Measurements from ENCODE around the gene PPP2R1B.

Gene PPP2R1B

GRCh38 chr11:111798279-111798678 lies 32.1 kb upstream of the PPP2R1B start:
- no peak overlapping the region for H3K27ac ChIP-seq (ENCODE audit: low read depth, low read length, severe bottlenecking)
- 91 to 100% methylated on average over 1 of the region's 1 CpG for WGBS, 2 experiments (ENCODE audit: insufficient coverage in 2 of 2)
- H3K4me3 ChIP-seq (ENCODE audit: extremely low read depth, insufficient read depth, low read length, poor library complexity, severe bottlenecking), result no peak overlapping the region
- H3K9me3 ChIP-seq (ENCODE audit: control insufficient read depth, low read length), result no peaks in the 10 kb centered on the region
- no peaks in the 10 kb centered on the region for H3K4me1 ChIP-seq (ENCODE audit: control insufficient read depth, insufficient read depth, low read length, poor library complexity, severe bottlenecking)
- H3K36me3 ChIP-seq (ENCODE audit: control insufficient read depth, insufficient read depth, low read length), result peaks cover 9% of the 10 kb centered on the region

- Histone ChIP-seq H3K4me1 (ENCODE audit: control insufficient read depth, insufficient read depth, low read length, poor library complexity, severe bottlenecking) (no peaks in the 10 kb centered on the region), H3K36me3 (ENCODE audit: control insufficient read depth, insufficient read depth, low read length) (peaks cover 3% of the 10 kb centered on the region), H3K27ac (ENCODE audit: low read depth, low read length, severe bottlenecking) (no peak overlapping the region), H3K4me3 (ENCODE audit: extremely low read depth, insufficient read depth, low read length, poor library complexity, severe bottlenecking) (no peak overlapping the region), H3K9me3 (ENCODE audit: control insufficient read depth, low read length) (no peaks in the 10 kb centered on the region)
- 93 to 95% methylated on average over 2 of the region's 2 CpGs for WGBS, 2 experiments (ENCODE audit: insufficient coverage in 2 of 2)
Measured at GRCh38 chr11:111797145-111797581, 31.0 kb upstream of the PPP2R1B start.

- Histone ChIP-seq H3K9me3 (ENCODE audit: control insufficient read depth, low read length) (no peaks in the 10 kb centered on the region), H3K4me1 (ENCODE audit: control insufficient read depth, insufficient read depth, low read length, poor library complexity, severe bottlenecking) (no peaks in the 10 kb centered on the region)
- no CpG with 5 or more reads among the region's 3 CpGs for WGBS, 2 experiments (ENCODE audit: insufficient coverage in 2 of 2)
Measured at GRCh38 chr11:111796696-111797095, 30.5 kb upstream of the PPP2R1B start.

GRCh38 chr11:111795334-111795985 lies 29.3 kb upstream of the PPP2R1B start:
- no peaks in the 10 kb centered on the region for H3K9me3 ChIP-seq (ENCODE audit: control insufficient read depth, low read length)
- peaks cover 3% of the 10 kb centered on the region for H3K36me3 ChIP-seq (ENCODE audit: control insufficient read depth, insufficient read depth, low read length)
- H3K27ac ChIP-seq (ENCODE audit: low read depth, low read length, severe bottlenecking), result no peak overlapping the region
- H3K4me1 ChIP-seq (ENCODE audit: control insufficient read depth, insufficient read depth, low read length, poor library complexity, severe bottlenecking), result no peaks in the 10 kb centered on the region
- no peak overlapping the region for H3K4me3 ChIP-seq (ENCODE audit: extremely low read depth, insufficient read depth, low read length, poor library complexity, severe bottlenecking)
- 87 to 91% methylated on average over 3 to 4 of the region's 7 CpGs for WGBS, 2 experiments (ENCODE audit: insufficient coverage in 2 of 2)

More at GRCh38 chr11:111796696-111797095, 30.5 kb upstream of the PPP2R1B start:
- Histone ChIP-seq H3K27ac (ENCODE audit: low read depth, low read length, severe bottlenecking) (no peak overlapping the region), H3K36me3 (ENCODE audit: control insufficient read depth, insufficient read depth, low read length) (peaks cover 3% of the 10 kb centered on the region), H3K4me3 (ENCODE audit: extremely low read depth, insufficient read depth, low read length, poor library complexity, severe bottlenecking) (no peak overlapping the region)

- Histone ChIP-seq H3K9me3 (ENCODE audit: control insufficient read depth, low read length) (no peaks in the 10 kb centered on the region), H3K36me3 (ENCODE audit: control insufficient read depth, insufficient read depth, low read length) (peaks cover 3% of the 10 kb centered on the region), H3K4me3 (ENCODE audit: extremely low read depth, insufficient read depth, low read length, poor library complexity, severe bottlenecking) (no peak overlapping the region), H3K27ac (ENCODE audit: low read depth, low read length, severe bottlenecking) (no peak overlapping the region), H3K4me1 (ENCODE audit: control insufficient read depth, insufficient read depth, low read length, poor library complexity, severe bottlenecking) (no peaks in the 10 kb centered on the region)
- 84 to 94% methylated on average over 4 to 5 of the region's 5 CpGs for WGBS, 2 experiments (ENCODE audit: insufficient coverage in 2 of 2)
Measured at GRCh38 chr11:111793863-111794262, 27.7 kb upstream of the PPP2R1B start.

- Histone ChIP-seq H3K9me3 (ENCODE audit: control insufficient read depth, low read length) (no peaks in the 10 kb centered on the region), H3K4me3 (ENCODE audit: extremely low read depth, insufficient read depth, low read length, poor library complexity, severe bottlenecking) (no peak overlapping the region), H3K36me3 (ENCODE audit: control insufficient read depth, insufficient read depth, low read length) (peaks cover 3% of the 10 kb centered on the region), H3K27ac (ENCODE audit: low read depth, low read length, severe bottlenecking) (no peak overlapping the region), H3K4me1 (ENCODE audit: control insufficient read depth, insufficient read depth, low read length, poor library complexity, severe bottlenecking) (no peaks in the 10 kb centered on the region)
- 88 to 89% methylated on average over 4 to 6 of the region's 6 CpGs for WGBS, 2 experiments (ENCODE audit: insufficient coverage in 2 of 2)
Measured at GRCh38 chr11:111792955-111793500, 26.8 kb upstream of the PPP2R1B start.

GRCh38 chr11:111792314-111792713 lies 26.1 kb upstream of the PPP2R1B start:
- no peak overlapping the region for H3K4me3 ChIP-seq (ENCODE audit: extremely low read depth, insufficient read depth, low read length, poor library complexity, severe bottlenecking)
- WGBS, 2 experiments (ENCODE audit: insufficient coverage in 2 of 2), result 100% methylated on average over 1 of the region's 1 CpG; no CpG with 5 or more reads in 1 of the 2 experiments
- H3K9me3 ChIP-seq (ENCODE audit: control insufficient read depth, low read length), result no peaks in the 10 kb centered on the region
- peaks cover 3% of the 10 kb centered on the region for H3K36me3 ChIP-seq (ENCODE audit: control insufficient read depth, insufficient read depth, low read length)
- no peaks in the 10 kb centered on the region for H3K4me1 ChIP-seq (ENCODE audit: control insufficient read depth, insufficient read depth, low read length, poor library complexity, severe bottlenecking)
- H3K27ac ChIP-seq (ENCODE audit: low read depth, low read length, severe bottlenecking), result no peak overlapping the region

GRCh38 chr11:111788464-111788863 lies 22.3 kb upstream of the PPP2R1B start:
- Histone ChIP-seq H3K4me3 (ENCODE audit: extremely low read depth, insufficient read depth, low read length, poor library complexity, severe bottlenecking) (no peak overlapping the region), H3K36me3 (ENCODE audit: control insufficient read depth, insufficient read depth, low read length) (peaks cover 20% of the 10 kb centered on the region), H3K27ac (ENCODE audit: low read depth, low read length, severe bottlenecking) (no peak overlapping the region), H3K4me1 (ENCODE audit: control insufficient read depth, insufficient read depth, low read length, poor library complexity, severe bottlenecking) (no peaks in the 10 kb centered on the region), H3K9me3 (ENCODE audit: control insufficient read depth, low read length) (no peaks in the 10 kb centered on the region)
- WGBS, 2 experiments (ENCODE audit: insufficient coverage in 2 of 2), result 83 to 88% methylated on average over 2 of the region's 2 CpGs

GRCh38 chr11:111788051-111788450 lies 21.9 kb upstream of the PPP2R1B start:
- 78 to 85% methylated on average over 1 to 2 of the region's 2 CpGs for WGBS, 2 experiments (ENCODE audit: insufficient coverage in 2 of 2)
- Histone ChIP-seq H3K4me3 (ENCODE audit: extremely low read depth, insufficient read depth, low read length, poor library complexity, severe bottlenecking) (no peak overlapping the region), H3K36me3 (ENCODE audit: control insufficient read depth, insufficient read depth, low read length) (peaks cover 23% of the 10 kb centered on the region), H3K9me3 (ENCODE audit: control insufficient read depth, low read length) (no peaks in the 10 kb centered on the region), H3K4me1 (ENCODE audit: control insufficient read depth, insufficient read depth, low read length, poor library complexity, severe bottlenecking) (no peaks in the 10 kb centered on the region), H3K27ac (ENCODE audit: low read depth, low read length, severe bottlenecking) (no peak overlapping the region)

- Histone ChIP-seq H3K4me3 (ENCODE audit: extremely low read depth, insufficient read depth, low read length, poor library complexity, severe bottlenecking) (no peak overlapping the region), H3K4me1 (ENCODE audit: control insufficient read depth, insufficient read depth, low read length, poor library complexity, severe bottlenecking) (no peaks in the 10 kb centered on the region), H3K27ac (ENCODE audit: low read depth, low read length, severe bottlenecking) (no peak overlapping the region), H3K9me3 (ENCODE audit: control insufficient read depth, low read length) (no peaks in the 10 kb centered on the region), H3K36me3 (ENCODE audit: control insufficient read depth, insufficient read depth, low read length) (peaks cover 23% of the 10 kb centered on the region)
- WGBS, 2 experiments (ENCODE audit: insufficient coverage in 2 of 2), result 100% methylated on average over 1 of the region's 2 CpGs
Measured at GRCh38 chr11:111785886-111786412, 19.8 kb upstream of the PPP2R1B start.

GRCh38 chr11:111785076-111785475 lies 18.9 kb upstream of the PPP2R1B start:
- Histone ChIP-seq H3K9me3 (ENCODE audit: control insufficient read depth, low read length) (no peaks in the 10 kb centered on the region), H3K36me3 (ENCODE audit: control insufficient read depth, insufficient read depth, low read length) (peaks cover 23% of the 10 kb centered on the region), H3K27ac (ENCODE audit: low read depth, low read length, severe bottlenecking) (no peak overlapping the region), H3K4me1 (ENCODE audit: control insufficient read depth, insufficient read depth, low read length, poor library complexity, severe bottlenecking) (no peaks in the 10 kb centered on the region), H3K4me3 (ENCODE audit: extremely low read depth, insufficient read depth, low read length, poor library complexity, severe bottlenecking) (no peak overlapping the region)
- WGBS, 2 experiments (ENCODE audit: insufficient coverage in 2 of 2), result no CpG with 5 or more reads among the region's 2 CpGs

Data from mesodermal cell (in vitro differentiated cells).